GM19328 (cell line): ENCODE data around the gene STARD3.

Experiments used
- ATAC-seq: cut with Tn5 transposase; IDR thresholded peaks from one replicate; pipeline ENCODE4 v1.9.1; 2021; ENCODE audit warnings: mild to moderate bottlenecking, moderate library complexity; ENCODE audit not compliant: unreplicated experiment

STARD3 gene

GRCh38 chr17:39658346-39658745, 21.4 kb downstream of the STARD3 start:
- ATAC-seq = no peak

- no peak for ATAC-seq
Observed at GRCh38 chr17:39658760-39659159, 21.8 kb downstream of the STARD3 start.

- ATAC-seq = no peak
Observed at GRCh38 chr17:39659279-39660010, 22.5 kb downstream of the STARD3 start.

- no peak for ATAC-seq
Observed at GRCh38 chr17:39660011-39660360, 23.0 kb downstream of the STARD3 start.

DNA sequence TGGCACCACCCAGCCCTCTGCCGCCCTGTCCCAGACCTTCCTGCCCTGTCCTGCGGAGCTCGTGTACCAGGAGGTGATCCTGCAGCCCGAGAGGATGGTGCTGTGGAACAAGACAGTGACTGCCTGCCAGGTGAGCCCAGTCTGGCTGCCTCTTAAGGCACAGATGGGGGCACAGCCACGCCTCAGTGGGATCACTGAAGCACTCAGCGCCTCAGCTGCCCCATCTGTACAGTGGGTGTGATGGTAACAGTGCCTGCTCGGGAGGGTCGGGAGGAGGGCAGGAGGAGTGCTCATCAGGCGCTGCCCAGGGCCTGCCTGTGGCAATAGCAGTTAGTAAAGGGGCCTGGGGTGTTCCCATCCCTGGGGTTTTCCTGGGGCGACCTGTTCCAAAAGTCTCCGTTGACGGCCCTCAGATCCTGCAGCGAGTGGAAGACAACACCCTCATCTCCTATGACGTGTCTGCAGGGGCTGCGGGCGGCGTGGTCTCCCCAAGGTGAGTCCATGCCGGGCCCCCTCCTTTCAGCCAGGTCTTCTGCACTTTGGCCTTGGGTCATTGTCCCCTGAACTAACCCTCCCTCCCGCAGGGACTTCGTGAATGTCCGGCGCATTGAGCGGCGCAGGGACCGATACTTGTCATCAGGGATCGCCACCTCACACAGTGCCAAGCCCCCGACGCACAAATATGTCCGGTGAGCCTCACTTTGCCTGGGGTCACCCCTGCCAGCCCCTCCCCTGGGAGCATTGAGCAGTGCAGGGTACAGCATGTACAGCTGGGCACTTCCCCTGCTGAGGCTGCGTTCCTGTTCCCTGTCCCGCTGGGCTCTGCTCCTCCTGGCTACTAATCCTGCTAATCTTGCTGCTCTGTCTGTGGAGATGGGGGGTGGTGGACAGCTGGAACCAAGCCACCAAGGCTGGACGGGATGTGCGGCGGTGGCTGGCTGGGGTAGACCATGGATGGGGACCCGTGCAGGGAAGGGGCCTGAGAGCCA, 23.7 kb downstream of the STARD3 start:
- no peak for ATAC-seq

DNA sequence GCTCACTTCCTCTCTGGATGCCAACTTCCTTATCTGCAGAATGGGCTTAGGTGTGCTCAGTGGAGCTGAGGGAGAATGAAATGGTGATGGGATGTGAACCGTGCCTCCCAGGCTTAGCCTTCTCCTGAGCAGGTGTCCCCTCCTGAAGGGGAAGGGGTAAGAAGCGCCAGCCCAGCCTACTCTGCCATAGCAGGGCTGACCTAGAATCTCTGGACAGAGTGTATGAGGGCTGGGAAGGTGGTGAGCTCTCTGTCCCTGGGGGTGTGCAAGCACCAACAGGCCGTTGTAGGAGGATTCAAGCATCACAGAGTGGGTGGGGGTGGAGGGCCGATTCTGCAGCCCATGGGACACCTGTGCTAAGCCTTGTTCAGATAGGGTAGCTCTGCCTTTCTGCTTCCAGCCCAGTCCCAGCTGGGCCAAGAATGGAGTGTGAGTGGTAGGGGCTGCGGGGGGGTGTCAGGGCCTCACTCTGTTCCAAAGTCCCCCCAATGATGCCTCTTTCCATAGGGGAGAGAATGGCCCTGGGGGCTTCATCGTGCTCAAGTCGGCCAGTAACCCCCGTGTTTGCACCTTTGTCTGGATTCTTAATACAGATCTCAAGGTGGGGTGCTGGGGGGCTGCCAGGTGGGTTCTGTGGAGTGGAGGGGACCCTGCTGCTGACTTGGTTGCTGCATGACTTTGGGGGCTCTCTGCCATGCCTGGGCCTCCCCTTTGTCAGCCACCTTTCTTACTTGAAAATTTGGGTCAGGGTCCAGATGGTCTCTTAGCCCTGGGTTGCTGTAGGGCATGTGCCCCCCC, 25.0 kb downstream of the STARD3 start:
- ATAC-seq = no peak

DNA sequence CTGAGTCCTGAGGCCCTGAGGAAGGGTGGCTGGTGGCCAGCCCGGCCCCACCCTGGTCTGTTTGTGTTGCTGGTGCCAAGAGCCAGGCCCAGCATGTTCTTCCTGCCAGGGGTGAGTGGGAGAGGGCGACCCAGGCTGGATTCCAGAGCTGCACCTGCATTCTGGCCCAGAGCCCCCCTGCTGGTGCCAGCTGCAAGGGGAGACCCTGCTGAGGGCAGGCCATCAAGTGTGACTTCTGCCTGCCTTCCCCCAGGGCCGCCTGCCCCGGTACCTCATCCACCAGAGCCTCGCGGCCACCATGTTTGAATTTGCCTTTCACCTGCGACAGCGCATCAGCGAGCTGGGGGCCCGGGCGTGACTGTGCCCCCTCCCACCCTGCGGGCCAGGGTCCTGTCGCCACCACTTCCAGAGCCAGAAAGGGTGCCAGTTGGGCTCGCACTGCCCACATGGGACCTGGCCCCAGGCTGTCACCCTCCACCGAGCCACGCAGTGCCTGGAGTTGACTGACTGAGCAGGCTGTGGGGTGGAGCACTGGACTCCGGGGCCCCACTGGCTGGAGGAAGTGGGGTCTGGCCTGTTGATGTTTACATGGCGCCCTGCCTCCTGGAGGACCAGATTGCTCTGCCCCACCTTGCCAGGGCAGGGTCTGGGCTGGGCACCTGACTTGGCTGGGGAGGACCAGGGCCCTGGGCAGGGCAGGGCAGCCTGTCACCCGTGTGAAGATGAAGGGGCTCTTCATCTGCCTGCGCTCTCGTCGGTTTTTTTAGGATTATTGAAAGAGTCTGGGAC, 25.8 kb downstream of the STARD3 start:
- no peak for ATAC-seq

DNA sequence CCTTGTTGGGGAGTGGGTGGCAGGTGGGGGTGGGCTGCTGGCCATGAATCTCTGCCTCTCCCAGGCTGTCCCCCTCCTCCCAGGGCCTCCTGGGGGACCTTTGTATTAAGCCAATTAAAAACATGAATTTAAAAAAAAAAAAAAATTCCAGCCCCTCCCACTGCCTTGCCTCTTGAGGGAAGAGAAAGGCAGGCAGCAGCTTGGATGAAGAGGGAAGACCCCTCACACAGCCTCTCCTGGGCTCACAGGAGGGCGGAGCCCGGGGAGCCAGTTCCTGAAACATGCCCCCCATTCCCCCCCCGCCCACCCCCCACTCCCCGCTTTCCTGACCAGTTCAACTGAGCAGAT, 26.4 kb downstream of the STARD3 start:
- ATAC-seq = no peak

GRCh38 chr17:39663688-39664580, 27.0 kb downstream of the STARD3 start:
- ATAC-seq = no peak

DNA sequence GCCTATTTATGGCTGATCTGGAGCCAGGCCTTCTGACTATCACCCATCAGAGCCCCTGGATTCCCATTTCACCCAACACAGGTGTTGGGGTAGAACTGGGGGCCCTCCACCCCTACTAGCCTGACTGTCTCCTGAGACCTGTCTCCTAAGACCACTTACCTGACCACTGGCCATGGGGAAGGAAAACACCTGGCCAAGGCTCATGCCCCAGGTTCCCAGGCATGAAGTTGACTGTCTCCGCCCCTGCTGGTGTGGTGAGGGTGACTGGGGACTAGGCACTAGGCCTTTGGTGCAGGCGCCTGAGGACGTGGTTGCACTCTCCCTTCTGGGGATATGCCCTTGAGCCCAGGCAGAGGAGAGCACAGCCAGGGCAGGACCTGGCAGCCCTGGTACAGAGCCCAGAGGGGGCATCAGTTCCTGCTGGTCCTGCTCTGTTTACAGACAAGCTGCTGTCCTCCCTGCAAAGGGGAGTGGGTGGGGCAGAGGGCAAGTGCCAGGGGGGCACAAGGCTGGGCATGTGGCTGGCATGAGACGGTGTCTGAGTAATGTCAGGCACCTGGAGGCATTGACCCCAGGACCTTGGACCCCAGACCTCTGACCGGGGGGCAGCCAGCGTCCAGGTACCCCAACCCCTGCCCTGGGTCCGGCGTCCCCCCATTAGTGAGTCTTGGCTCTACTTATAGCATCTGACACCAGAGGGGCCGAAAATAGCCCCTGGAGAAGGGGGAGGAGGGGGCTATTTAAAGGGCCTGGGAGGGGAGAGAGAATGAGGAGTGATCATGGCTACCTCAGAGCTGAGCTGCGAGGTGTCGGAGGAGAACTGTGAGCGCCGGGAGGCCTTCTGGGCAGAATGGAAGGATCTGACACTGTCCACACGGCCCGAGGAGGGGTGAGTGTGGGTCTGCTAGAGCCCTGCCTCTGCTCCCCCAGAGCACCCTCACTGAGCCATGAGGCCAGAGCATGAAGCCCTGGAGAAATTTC, 27.9 kb downstream of the STARD3 start, which contains the start of gene TCAP:
TSS of gene TCAP (plus strand) at position 769 of the 981 bp plus-strand sequence. CDS start at position 780, 11 bp downstream.
- ATAC-seq = no peak

DNA sequence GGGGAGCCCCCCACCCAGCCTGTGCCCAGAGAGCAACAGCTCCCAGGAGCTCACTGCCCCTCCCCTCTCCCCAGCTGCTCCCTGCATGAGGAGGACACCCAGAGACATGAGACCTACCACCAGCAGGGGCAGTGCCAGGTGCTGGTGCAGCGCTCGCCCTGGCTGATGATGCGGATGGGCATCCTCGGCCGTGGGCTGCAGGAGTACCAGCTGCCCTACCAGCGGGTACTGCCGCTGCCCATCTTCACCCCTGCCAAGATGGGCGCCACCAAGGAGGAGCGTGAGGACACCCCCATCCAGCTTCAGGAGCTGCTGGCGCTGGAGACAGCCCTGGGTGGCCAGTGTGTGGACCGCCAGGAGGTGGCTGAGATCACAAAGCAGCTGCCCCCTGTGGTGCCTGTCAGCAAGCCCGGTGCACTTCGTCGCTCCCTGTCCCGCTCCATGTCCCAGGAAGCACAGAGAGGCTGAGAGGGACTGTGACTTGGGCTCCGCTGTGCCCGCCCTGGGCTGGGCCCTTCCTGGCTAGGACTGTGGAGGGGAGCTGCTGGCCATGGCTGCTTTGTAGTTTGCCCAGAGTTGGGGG, 28.8 kb downstream of the STARD3 start:
- no peak for ATAC-seq

DNA sequence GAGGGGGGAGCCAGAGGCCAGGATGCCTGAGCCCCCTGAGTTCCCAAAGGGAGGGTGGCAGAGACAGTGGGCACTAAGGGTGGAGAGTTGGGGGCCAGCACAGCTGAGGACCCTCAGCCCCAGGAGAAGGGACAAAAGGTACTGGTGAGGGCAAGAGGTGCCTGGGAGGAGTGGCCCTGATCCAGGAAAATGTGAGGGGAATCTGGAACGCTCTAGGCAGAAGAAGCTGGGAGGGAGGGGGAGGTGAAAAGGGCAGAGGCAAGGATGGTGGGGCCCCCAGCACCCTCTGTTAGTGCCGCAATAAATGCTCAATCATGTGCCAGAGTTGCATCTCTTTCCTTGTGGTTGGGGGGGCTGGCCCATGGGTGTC, 29.3 kb downstream of the STARD3 start:
- ATAC-seq = no peak

DNA sequence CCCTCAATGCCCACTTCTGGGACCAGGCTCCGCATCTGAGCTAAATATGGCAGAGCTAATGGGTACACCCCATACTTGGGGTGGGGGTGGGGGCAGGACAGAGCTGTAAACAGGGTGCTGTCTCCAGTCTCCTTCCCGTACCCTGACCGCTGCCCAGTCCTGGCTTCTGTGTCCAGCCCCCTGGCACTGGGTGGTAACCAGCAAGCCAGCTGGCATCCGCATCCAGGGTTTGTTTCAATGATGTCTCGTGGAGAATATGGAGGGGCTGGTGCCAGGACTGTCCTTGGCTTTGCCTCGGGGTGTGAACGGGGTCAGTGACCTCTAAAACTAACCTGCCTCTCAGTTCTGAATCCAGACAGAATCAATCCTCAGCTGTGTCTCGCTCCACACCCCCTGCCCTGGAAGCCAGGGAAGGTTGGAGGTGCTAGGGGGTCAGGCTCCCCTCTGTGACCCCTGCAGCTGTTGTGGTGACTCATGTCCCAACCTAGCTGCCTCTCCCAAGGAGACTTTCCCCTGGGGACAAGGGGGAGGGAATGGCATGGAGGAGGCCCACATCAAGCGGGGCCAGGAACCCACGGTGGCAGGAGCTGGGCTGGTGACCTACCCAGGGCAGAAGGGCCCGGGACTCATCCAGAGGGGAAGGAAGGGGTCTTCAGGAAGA, 29.8 kb downstream of the STARD3 start:
- ATAC-seq = no peak

- ATAC-seq = no peak
Observed at GRCh38 chr17:39667262-39667944, 30.5 kb downstream of the STARD3 start.

DNA sequence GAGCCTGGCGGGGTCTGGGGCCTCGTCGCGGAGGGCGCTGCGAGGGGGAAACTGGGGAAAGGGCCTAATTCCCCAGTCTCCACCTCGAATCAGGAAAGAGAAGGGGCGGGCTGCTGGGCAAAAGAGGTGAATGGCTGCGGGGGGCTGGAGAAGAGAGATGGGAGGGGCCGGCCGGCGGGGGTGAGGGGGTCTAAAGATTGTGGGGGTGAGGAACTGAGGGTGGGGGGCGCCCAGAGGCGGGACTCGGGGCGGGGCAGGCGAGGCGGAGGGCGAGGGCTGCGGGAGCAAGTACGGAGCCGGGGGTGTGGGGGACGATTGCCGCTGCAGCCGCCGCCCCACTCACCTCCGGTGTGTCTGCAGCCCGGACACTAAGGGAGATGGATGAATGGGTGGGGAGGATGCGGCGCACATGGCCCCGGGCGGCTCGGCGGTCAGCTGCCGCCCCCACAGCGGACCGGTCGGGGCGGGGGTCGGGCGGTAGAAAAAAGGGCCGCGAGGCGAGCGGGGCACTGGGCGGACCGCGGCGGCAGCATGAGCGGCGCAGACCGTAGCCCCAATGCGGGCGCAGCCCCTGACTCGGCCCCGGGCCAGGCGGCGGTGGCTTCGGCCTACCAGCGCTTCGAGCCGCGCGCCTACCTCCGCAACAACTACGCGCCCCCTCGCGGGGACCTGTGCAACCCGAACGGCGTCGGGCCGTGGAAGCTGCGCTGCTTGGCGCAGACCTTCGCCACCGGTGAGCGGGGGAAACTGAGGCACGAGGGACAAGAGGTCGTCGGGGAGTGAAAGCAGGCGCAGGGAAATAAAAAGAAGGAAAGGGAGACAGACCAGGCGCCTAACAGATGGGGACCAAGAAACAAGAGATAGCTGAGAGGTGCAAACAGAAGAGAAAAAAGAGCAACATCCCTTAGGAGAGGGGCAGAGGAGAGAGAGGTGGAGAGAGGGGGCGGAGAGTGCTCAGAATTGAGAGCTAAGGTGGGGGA, 31.3 kb downstream of the STARD3 start, which contains the start of gene PNMT:
TSS of gene PNMT (plus strand) at position 509 of the 980 bp plus-strand sequence. CDS start at position 532, 23 bp downstream.
- ATAC-seq = no peak
